GM12872 (cell line): ENCODE data around the gene CASP14.

Experiments
- CTCF ChIP-seq: IDR thresholded peaks from 3 replicates; pipeline ENCODE4 v1.5.1; 2011; ENCODE audit warnings: low read depth, mild to moderate bottlenecking, low read length, moderate library complexity; ENCODE audit not compliant: insufficient read depth

CASP14 gene

GRCh38 chr19:15048885-15049541 lies at the start of gene CASP14:
TSS of gene CASP14 (plus strand) at chr19:15049480. CDS start at chr19:15052252, 2,772 bp downstream.
- no peak for TF ChIP-seq CTCF

- no peak for TF ChIP-seq CTCF
Measured at GRCh38 chr19:15008308-15008707, 41.0 kb upstream of the CASP14 start.

- no peak for TF ChIP-seq CTCF
Measured at GRCh38 chr19:15010501-15011300, 38.6 kb upstream of the CASP14 start.

- TF ChIP-seq CTCF = no peak
Measured at GRCh38 chr19:15014579-15014978, 34.7 kb upstream of the CASP14 start.

- no peak for TF ChIP-seq CTCF
Measured at GRCh38 chr19:15015946-15016542, 33.2 kb upstream of the CASP14 start.

GRCh38 chr19:15021286-15022007 lies 27.8 kb upstream of the CASP14 start:
- TF ChIP-seq CTCF = no peak

- TF ChIP-seq CTCF = no peak
Measured at GRCh38 chr19:15022752-15023151, 26.5 kb upstream of the CASP14 start.
